GM18873 (cell line): ENCODE measurements around the gene GJC1.
"Not testable (repeated sequence)": the region's sequence is repeated elsewhere in the genome, so short reads cannot be mapped to it uniquely, and the experiment has no call there.

Experiments
- ATAC-seq: cut with Tn5 transposase; IDR thresholded peaks from one replicate; pipeline ENCODE4 v1.9.1; 2021; ENCODE audit warnings: mild to moderate bottlenecking, moderate library complexity, moderate number of reproducible peaks; ENCODE audit not compliant: unreplicated experiment, low FRiP score

The GJC1 gene

GRCh38 chr17:44846206-44846605, 16.1 kb upstream of the GJC1 start:
- no peak for ATAC-seq

- ATAC-seq, result no peak
Observed at GRCh38 chr17:44844390-44844830, 14.3 kb upstream of the GJC1 start.

GRCh38 chr17:44842748-44843147, 12.7 kb upstream of the GJC1 start:
- ATAC-seq, result no peak

- no peak for ATAC-seq
Observed at GRCh38 chr17:44840936-44841335, 10.8 kb upstream of the GJC1 start.

GRCh38 chr17:44840274-44840673, 10.2 kb upstream of the GJC1 start:
- ATAC-seq, result no peak

- no peak for ATAC-seq
Observed at GRCh38 chr17:44837196-44837595, 7.1 kb upstream of the GJC1 start.

GRCh38 chr17:44832805-44833204, 2.7 kb upstream of the GJC1 start:
- ATAC-seq, result no peak

GRCh38 chr17:44831371-44831770, 1.3 kb upstream of the GJC1 start:
- ATAC-seq, result no peak

GRCh38 chr17:44830359-44831288, 537 bp upstream of the GJC1 start:
- ATAC-seq, result no peak

- no peak for ATAC-seq
Observed at GRCh38 chr17:44828919-44829522, 1.1 kb downstream of the GJC1 start.

GRCh38 chr17:44827863-44828262, 2.2 kb downstream of the GJC1 start:
- no peak for ATAC-seq

GRCh38 chr17:44826123-44826790, 3.8 kb downstream of the GJC1 start:
- ATAC-seq, result no peak

GRCh38 chr17:44825236-44825635, 4.9 kb downstream of the GJC1 start:
- ATAC-seq, result not testable (repeated sequence)

GRCh38 chr17:44820631-44821212, 9.4 kb downstream of the GJC1 start:
- no peak for ATAC-seq

- ATAC-seq, result not testable (repeated sequence)
Observed at GRCh38 chr17:44818508-44818907, 11.6 kb downstream of the GJC1 start.

- ATAC-seq, result no peak
Observed at GRCh38 chr17:44812263-44812662, 17.8 kb downstream of the GJC1 start.

- not testable (repeated sequence) for ATAC-seq
Observed at GRCh38 chr17:44808656-44809388, 21.3 kb downstream of the GJC1 start.

GRCh38 chr17:44808156-44808555, 21.9 kb downstream of the GJC1 start:
- ATAC-seq, result no peak

- ATAC-seq, result no peak
Observed at GRCh38 chr17:44807817-44808155, 22.3 kb downstream of the GJC1 start.

- ATAC-seq, result no peak
Observed at GRCh38 chr17:44807093-44807816, 22.8 kb downstream of the GJC1 start.
